Subcutaneous adipose tissue (tissue), 4 donors: ENCODE measurements around the gene FBXW4. TPM values are rescaled to one million over a fixed set of nuclear protein-coding genes. Genes with fewer than 3 reads are reported as not detected.

Experiments
- CTCF ChIP-seq: fragments of 450-650 bp; IDR thresholded peaks from one replicate; pipeline ENCODE4 v1.5.1; 2016; ENCODE audit warnings: low read depth, mild to moderate bottlenecking, control low read depth, antibody characterized with exemption, moderate library complexity
- small RNA-seq: library from RNA; depleted of rRNA; stranded (forward); fragments of <200 nt; gene quantifications from one replicate; pipeline ENCODE3, GENCODE V24; 2016
- total RNA-seq, 4 donors: library from RNA; depleted of rRNA; stranded (reverse); fragments of >200 nt; gene quantifications; one replicate each; pipeline ENCODE4 v1.1.0, GENCODE V29; 2016

The FBXW4 gene
- total RNA-seq, 4 donors from 2014 or later, result 41.7 to 88.0 (median 57.7) TPM

- TF ChIP-seq CTCF, result no peak
These were observed 131.4 kb downstream of the FBXW4 start for GRCh38 chr10:101563497-101564040.

GRCh38 chr10:101563007-101563406, 132.0 kb downstream of the FBXW4 start:
- TF ChIP-seq CTCF, result no peak

- no peak for TF ChIP-seq CTCF
These were observed 132.7 kb downstream of the FBXW4 start for GRCh38 chr10:101562231-101562630.

- TF ChIP-seq CTCF, result no peak
These were observed 133.7 kb downstream of the FBXW4 start for GRCh38 chr10:101561068-101561915.

Small RNA genes lying within 50 kb of the gene (small RNA-seq; reads per million reads assigned to genes)
- gene MIR3158-1 (not detected), gene RNU6-1165P (not detected)

Other genes with a start within 250 kb of the FBXW4 start
- 10 to 100 TPM; 11.9 to 30.7 (median 21.4) TPM for gene POLL, start 106.9 kb downstream of the FBXW4 start, total RNA-seq
- 10 to 100 TPM; 12.2 to 16.0 (median 13.5) TPM for gene DPCD, start 106.8 kb downstream of the FBXW4 start, total RNA-seq
- not detected for gene FGF8, start 80.9 kb upstream of the FBXW4 start, total RNA-seq
- gene NPM3, start 88.3 kb upstream of the FBXW4 start, total RNA-seq, result 10 to 100 TPM; 16.8 to 32.8 (median 25.7) TPM
- 100 to 1,000 TPM; 160 to 233 (median 190) TPM for gene OGA, start 123.3 kb upstream of the FBXW4 start, total RNA-seq
- gene KCNIP2, start 148.6 kb upstream of the FBXW4 start, total RNA-seq, result 100 to 1,000 TPM in 2 of 4 donors, 10 to 100 TPM in 2; 40.6 to 472 (median 78.2) TPM